ENCODE data around the gene ABTB1.

Gene ABTB1

DNA sequence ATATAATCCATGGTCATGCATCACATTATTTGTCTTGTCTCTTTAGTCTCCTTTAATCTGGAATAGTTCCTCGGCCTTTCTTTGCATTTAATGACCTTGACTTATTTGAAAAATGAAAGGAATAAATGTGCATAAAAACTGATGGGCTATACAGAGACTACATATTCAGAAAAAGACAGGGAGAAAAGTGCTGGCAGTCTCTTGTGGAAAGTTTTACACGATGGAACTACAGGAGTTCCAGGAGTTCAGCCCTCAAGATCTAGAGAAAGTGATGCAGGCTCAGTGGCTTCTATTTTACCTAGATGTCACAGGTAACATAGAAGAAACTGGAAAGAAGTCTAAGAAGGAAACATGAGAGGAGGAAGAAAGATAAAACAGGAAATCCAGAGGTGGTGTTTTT, 7.6 kb upstream of the ABTB1 start:
- TF ChIP-seq CREB1 (IDR thresholded peaks at IDR 0.05; ENCODE audit: low read depth) = no peak

- TF ChIP-seq CREB1 (IDR thresholded peaks at IDR 0.05; ENCODE audit: low read depth) = no peak
- TF ChIP-seq TCF12 (IDR thresholded peaks at IDR 0.05; ENCODE audit: low read depth) = no peak
- TF ChIP-seq, protein P1, sequence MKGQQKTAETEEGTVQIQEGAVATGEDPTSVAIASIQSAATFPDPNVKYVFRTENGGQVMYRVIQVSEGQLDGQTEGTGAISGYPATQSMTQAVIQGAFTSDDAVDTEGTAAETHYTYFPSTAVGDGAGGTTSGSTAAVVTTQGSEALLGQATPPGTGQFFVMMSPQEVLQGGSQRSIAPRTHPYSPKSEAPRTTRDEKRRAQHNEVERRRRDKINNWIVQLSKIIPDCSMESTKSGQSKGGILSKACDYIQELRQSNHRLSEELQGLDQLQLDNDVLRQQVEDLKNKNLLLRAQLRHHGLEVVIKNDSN (IDR thresholded peaks at IDR 0.05) = no peak
- TF ChIP-seq REST (IDR thresholded peaks at IDR 0.05; ENCODE audit: low read depth) = no peak
- TF ChIP-seq RAD21 (IDR thresholded peaks at IDR 0.05; ENCODE audit: low read depth) = no peak
- TF ChIP-seq FOXM1 (IDR thresholded peaks at IDR 0.05; ENCODE audit: borderline replicate concordance, low read depth) = no peak
- no peak for TF ChIP-seq YY1 (IDR thresholded peaks at IDR 0.05; ENCODE audit: low read depth)
- no peak for TF ChIP-seq CEBPB (IDR thresholded peaks at IDR 0.05)
- TF ChIP-seq, protein P2, sequence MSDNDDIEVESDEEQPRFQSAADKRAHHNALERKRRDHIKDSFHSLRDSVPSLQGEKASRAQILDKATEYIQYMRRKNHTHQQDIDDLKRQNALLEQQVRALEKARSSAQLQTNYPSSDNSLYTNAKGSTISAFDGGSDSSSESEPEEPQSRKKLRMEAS (IDR thresholded peaks at IDR 0.05) = no peak
- TF ChIP-seq EP300 (IDR thresholded peaks at IDR 0.05; ENCODE audit: borderline replicate concordance) = no peak
- TF ChIP-seq EGR1 (IDR thresholded peaks at IDR 0.05) = no peak
These were observed 7.2 kb upstream of the ABTB1 start for GRCh38 chr3:127665586-127665985.

DNA sequence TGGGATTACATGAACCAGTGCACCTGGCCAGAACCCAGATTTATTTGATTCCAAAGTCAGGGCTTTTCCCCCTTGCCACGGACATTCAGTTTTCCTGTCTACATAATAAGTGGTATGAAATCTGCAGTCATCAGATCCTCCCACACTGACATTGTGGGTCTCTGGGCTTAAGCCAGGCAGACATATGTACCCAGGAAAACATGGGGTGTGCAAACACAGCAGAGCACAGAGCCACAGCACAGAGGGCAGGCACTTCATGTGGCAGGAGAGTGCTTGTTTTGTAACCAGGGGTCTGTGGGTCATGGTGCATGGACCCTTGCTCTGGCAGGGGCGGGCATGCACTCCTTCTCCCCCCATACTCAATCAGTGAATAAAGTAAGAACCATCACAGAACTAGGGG, 6.1 kb upstream of the ABTB1 start:
- TF ChIP-seq NFIC (IDR thresholded peaks at IDR 0.05) = no peak
- no peak for TF ChIP-seq CREB1 (IDR thresholded peaks at IDR 0.05; ENCODE audit: low read depth)

DNA sequence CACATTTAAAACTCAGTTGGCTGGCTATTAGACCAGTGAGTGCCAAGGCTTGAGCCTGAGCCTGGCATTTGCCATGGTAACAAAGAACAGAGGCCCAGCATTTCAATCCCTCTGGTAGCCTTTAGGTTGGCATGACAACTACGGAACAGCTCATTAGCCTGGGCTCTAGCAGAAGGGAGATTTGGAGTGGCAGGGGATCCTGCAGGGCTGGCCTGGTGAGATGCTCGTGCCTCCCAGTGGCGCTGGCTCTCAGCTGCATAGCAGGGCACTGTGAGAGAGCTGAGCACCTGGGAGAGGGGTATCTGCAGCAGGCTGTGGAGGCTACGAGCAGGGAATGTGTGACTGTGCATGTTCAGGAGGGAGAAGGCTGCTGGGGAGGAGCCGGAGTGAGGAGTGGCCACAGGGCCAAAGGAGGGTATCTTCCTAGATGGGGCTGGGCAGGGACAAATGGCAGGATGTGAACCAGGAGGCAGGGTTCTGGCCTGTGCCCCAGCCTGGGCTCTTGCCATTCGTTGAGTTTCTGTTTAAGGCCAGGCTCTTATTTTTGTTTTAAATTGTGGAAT, 5.6 kb upstream of the ABTB1 start:
- TF ChIP-seq TEAD4 (IDR thresholded peaks at IDR 0.05) = no peak

- no peak for TF ChIP-seq TCF12 (IDR thresholded peaks at IDR 0.05; ENCODE audit: low read depth)
- TF ChIP-seq EGR1 (IDR thresholded peaks at IDR 0.05) = no peak
- no peak for TF ChIP-seq TAF1 (IDR thresholded peaks at IDR 0.05; ENCODE audit: low read depth)
- TF ChIP-seq ZBTB7A (IDR thresholded peaks at IDR 0.05; ENCODE audit: low read depth) = no peak
- TF ChIP-seq NFIC (IDR thresholded peaks at IDR 0.05) = no peak
- TF ChIP-seq YY1 (IDR thresholded peaks at IDR 0.05; ENCODE audit: low read depth) = no peak
These were observed 3.8 kb upstream of the ABTB1 start for GRCh38 chr3:127668906-127669305.

DNA sequence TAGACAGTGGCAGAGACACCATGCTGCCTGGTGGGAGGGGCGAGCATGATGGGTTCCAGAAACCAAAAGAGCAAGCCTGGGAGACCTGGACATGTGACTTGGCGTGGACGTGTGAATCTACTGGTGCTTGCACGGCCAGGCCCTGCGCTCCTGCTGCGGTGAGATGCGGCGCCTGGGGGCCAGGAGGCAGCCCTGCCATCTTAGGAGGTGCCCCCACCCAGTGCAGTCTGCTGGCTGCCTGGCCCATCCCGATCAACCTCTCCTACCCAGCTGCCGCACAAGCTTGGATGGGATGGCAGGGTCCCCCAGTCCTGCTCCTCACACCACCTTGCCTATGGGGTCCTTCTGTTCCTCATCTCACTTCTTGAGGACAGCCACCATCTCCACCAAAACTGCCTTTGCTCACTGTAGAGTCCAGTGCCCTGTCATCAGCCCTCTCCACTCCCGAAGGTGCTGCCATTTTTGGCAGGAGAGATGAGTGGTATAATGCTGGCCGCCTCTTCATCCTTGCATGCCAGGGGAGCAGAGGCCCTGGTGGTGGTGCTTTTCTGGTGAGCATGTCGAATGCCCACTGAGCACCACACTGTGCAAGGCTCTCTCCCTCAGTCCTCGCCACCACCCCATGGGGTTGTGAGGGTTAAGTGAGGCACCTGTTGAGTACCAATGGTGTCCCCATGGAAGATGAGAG, 3.1 kb upstream of the ABTB1 start:
- TF ChIP-seq, protein P1 (IDR thresholded peaks at IDR 0.05) = no peak
- no peak for TF ChIP-seq NFIC (IDR thresholded peaks at IDR 0.05)
- no peak for TF ChIP-seq ZBTB7A (IDR thresholded peaks at IDR 0.05; ENCODE audit: low read depth)
- no peak for TF ChIP-seq TAF1 (IDR thresholded peaks at IDR 0.05; ENCODE audit: low read depth)
- TF ChIP-seq REST (IDR thresholded peaks at IDR 0.05; ENCODE audit: low read depth) = no peak
- no peak for TF ChIP-seq CEBPB (IDR thresholded peaks at IDR 0.05)
- no peak for TF ChIP-seq TEAD4 (IDR thresholded peaks at IDR 0.05)
- no peak for TF ChIP-seq EP300 (IDR thresholded peaks at IDR 0.05; ENCODE audit: borderline replicate concordance)
- TF ChIP-seq FOXM1 (IDR thresholded peaks at IDR 0.05; ENCODE audit: borderline replicate concordance, low read depth) = no peak
- TF ChIP-seq CREB1 (IDR thresholded peaks at IDR 0.05; ENCODE audit: low read depth) = no peak
- TF ChIP-seq, protein P2 (IDR thresholded peaks at IDR 0.05) = no peak

DNA sequence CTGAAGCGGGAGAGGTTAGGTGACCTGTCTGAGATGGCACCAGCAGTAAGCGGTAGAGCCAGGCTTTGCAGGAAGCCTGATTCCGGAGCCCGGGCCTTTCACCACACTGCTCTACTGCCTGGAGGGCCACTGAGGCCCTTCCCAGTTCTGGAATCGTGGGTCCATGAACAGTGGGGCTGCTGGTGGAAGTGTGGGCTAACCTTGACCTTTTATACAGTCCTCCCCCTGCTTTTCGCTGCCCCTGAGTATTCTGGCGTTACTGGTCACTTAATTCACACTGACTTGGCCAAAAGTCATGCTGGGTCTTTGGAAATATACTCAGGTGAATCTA, 2.6 kb upstream of the ABTB1 start:
- TF ChIP-seq EP300 (IDR thresholded peaks at IDR 0.05; ENCODE audit: borderline replicate concordance) = no peak
- no peak for TF ChIP-seq REST (IDR thresholded peaks at IDR 0.05; ENCODE audit: low read depth)
- TF ChIP-seq TCF12 (IDR thresholded peaks at IDR 0.05; ENCODE audit: low read depth) = no peak
- TF ChIP-seq YY1 (IDR thresholded peaks at IDR 0.05; ENCODE audit: low read depth) = no peak
- no peak for TF ChIP-seq RAD21 (IDR thresholded peaks at IDR 0.05; ENCODE audit: low read depth)
- TF ChIP-seq, protein P1 (IDR thresholded peaks at IDR 0.05) = no peak
- TF ChIP-seq CEBPB (IDR thresholded peaks at IDR 0.05) = no peak
- TF ChIP-seq TEAD4 (IDR thresholded peaks at IDR 0.05) = no peak
- TF ChIP-seq ZBTB7A (IDR thresholded peaks at IDR 0.05; ENCODE audit: low read depth) = no peak
- TF ChIP-seq NFIC (IDR thresholded peaks at IDR 0.05) = no peak
- no peak for TF ChIP-seq FOXM1 (IDR thresholded peaks at IDR 0.05; ENCODE audit: borderline replicate concordance, low read depth)
- no peak for TF ChIP-seq CREB1 (IDR thresholded peaks at IDR 0.05; ENCODE audit: low read depth)
